ENCODE measurements around the gene FETUB. TPM values are rescaled to one million over a fixed set of nuclear protein-coding genes. Genes with fewer than 3 reads are reported as not detected.

FETUB gene
- total and polyA plus RNA-seq, 9 donors: not detected

DNA sequence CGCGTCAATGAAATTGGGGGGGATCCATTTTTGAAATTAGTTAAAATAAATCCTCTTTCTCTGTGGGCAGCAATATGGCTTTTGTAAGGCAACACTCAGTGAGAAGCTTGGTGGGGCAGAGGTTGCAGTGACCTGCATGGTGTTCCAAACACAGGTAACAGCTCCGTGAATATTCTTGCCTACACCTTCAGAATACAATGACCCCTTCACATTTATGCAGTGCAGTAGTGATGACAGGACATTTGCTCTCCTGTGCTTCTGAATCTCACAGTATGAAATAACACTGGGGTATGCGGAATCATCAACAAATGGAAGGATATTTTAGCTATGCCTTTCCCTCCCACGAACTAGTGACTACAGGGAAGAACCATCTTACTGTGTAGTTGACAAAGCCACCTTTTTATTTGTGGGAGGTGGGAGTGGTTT lies 20.4 kb upstream of the FETUB start:
- TF ChIP-seq EP300 (IDR thresholded peaks at IDR 0.05): no peak
- 82 to 87% (median 82%) methylated on average over 5 of the region's 5 CpGs for WGBS, 3 donors
- no peaks in the 10 kb centered on the region for H3K9me3 ChIP-seq
- H3K27me3 ChIP-seq: no peaks in the 10 kb centered on the region
- intact Hi-C loops (cut with DNase I): loop anchor here in 3 of 4 donors (5.0 to 10.0 kb wide), 5 partner anchors 195 to 1095 kb away; no protein-coding TSS in a partner anchor
- H3K4me1 ChIP-seq (ENCODE audit: insufficient read depth): no peaks in the 10 kb centered on the region
- H3K27ac ChIP-seq: no peak overlapping the region
- DNase-seq: no peak
- no peak overlapping the region for H3K4me3 ChIP-seq
- no peaks in the 10 kb centered on the region for H3K36me3 ChIP-seq

- intact Hi-C loops (cut with DNase I): no loop called here
Observed at GRCh38 chr3:186620213-186621092, 19.7 kb upstream of the FETUB start.

GRCh38 chr3:186621894-186622650 lies 18.1 kb upstream of the FETUB start:
- no peak overlapping the region for H3K4me3 ChIP-seq
- H3K4me1 ChIP-seq (ENCODE audit: insufficient read depth): no peaks in the 10 kb centered on the region
- H3K27ac ChIP-seq: no peak overlapping the region
- intact Hi-C loops (cut with DNase I): no loop called here
- no peaks in the 10 kb centered on the region for H3K9me3 ChIP-seq
- no peaks in the 10 kb centered on the region for H3K36me3 ChIP-seq
- TF ChIP-seq POLR2A (IDR thresholded peaks at IDR 0.05) (no peak), EP300 (IDR thresholded peaks at IDR 0.05) (no peak)
- TF ChIP-seq, protein P1, sequence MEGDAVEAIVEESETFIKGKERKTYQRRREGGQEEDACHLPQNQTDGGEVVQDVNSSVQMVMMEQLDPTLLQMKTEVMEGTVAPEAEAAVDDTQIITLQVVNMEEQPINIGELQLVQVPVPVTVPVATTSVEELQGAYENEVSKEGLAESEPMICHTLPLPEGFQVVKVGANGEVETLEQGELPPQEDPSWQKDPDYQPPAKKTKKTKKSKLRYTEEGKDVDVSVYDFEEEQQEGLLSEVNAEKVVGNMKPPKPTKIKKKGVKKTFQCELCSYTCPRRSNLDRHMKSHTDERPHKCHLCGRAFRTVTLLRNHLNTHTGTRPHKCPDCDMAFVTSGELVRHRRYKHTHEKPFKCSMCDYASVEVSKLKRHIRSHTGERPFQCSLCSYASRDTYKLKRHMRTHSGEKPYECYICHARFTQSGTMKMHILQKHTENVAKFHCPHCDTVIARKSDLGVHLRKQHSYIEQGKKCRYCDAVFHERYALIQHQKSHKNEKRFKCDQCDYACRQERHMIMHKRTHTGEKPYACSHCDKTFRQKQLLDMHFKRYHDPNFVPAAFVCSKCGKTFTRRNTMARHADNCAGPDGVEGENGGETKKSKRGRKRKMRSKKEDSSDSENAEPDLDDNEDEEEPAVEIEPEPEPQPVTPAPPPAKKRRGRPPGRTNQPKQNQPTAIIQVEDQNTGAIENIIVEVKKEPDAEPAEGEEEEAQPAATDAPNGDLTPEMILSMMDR (IDR thresholded peaks at IDR 0.05): no peak
- WGBS, 3 donors: 73 to 80% (median 79%) methylated on average over 7 of the region's 7 CpGs
- DNase-seq: no peak
- H3K27me3 ChIP-seq: no peaks in the 10 kb centered on the region

More at GRCh38 chr3:186620213-186621092, 19.7 kb upstream of the FETUB start:
- H3K4me1 ChIP-seq (ENCODE audit: insufficient read depth): no peaks in the 10 kb centered on the region
- no peak overlapping the region for H3K4me3 ChIP-seq
- no peak for DNase-seq
- TF ChIP-seq POLR2A (IDR thresholded peaks at IDR 0.05): no peak
- TF ChIP-seq, protein P1 (IDR thresholded peaks at IDR 0.05): no peak
- no peak for TF ChIP-seq EP300 (IDR thresholded peaks at IDR 0.05)
- WGBS, 3 donors: 83 to 88% (median 87%) methylated on average over 17 of the region's 17 CpGs
- no peaks in the 10 kb centered on the region for H3K36me3 ChIP-seq
- H3K27me3 ChIP-seq: no peaks in the 10 kb centered on the region
- no peak overlapping the region for H3K27ac ChIP-seq
- H3K9me3 ChIP-seq: no peaks in the 10 kb centered on the region

DNA sequence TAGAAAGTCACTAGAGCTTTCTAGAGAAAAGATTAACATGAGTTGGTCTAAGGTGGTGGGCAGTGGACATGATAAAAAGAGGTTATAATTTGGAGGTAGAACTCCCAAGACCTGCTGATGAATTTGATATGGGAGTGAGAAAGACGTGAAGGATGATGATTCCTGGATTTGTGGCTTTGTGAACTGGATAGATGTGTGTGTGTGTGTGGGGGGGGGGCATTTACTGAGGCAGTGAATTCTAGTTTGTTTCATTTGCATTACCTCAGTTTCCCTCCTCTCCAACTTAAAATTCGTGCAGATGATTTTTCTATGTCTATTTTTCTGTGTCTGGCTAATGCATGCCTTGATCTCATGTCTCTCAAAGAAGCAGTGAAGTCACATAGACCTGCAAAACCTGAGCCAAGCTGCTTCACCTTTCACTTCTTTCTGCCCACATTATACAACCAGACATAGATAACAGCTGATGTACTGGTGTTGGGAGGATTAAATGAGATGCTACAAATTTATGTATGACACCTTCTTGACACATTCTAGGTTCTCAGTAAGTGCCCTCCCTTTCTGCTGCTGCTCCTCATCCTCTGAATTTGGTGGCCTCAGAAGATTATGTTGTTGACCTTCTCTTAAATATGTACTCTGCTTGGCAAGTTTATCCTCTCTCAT lies 17.4 kb upstream of the FETUB start:
- H3K27ac ChIP-seq: no peak overlapping the region
- intact Hi-C loops (cut with DNase I): no loop called here
- H3K4me3 ChIP-seq: no peak overlapping the region
- TF ChIP-seq, protein P1 (IDR thresholded peaks at IDR 0.05): no peak
- TF ChIP-seq EP300 (IDR thresholded peaks at IDR 0.05) (no peak), POLR2A (IDR thresholded peaks at IDR 0.05) (no peak)
- no peak for DNase-seq
- H3K4me1 ChIP-seq (ENCODE audit: insufficient read depth): no peaks in the 10 kb centered on the region
- no peaks in the 10 kb centered on the region for H3K9me3 ChIP-seq
- H3K27me3 ChIP-seq: no peaks in the 10 kb centered on the region
- 36 to 44% (median 36%) methylated on average over 2 of the region's 2 CpGs for WGBS, 3 donors
- H3K36me3 ChIP-seq: no peaks in the 10 kb centered on the region

Measured in ovary (tissue), 9 donors.